Astrocyte of the spinal cord (primary cell): ENCODE results near the gene SREK1.
"Not testable (repeated sequence)": the region's sequence is repeated elsewhere in the genome, so short reads cannot be mapped to it uniquely, and the experiment has no call there.

Source experiments
- DNase-seq: peaks from one replicate; pipeline ENCODE4 v3.0.0; 2011; ENCODE audit warnings: low read depth, low spot score
- H3K4me3 ChIP-seq: 2 replicates; pipeline ENCODE4 v1.5.1; 2011; ENCODE audit warnings: low read depth, mild to moderate bottlenecking, low read length, moderate library complexity
- in situ Hi-C: cut with HindIII; loops from 2 replicates; pipeline ENCODE4 v1.10.0; 2017; ENCODE audit warnings: low sequenced_read_pairs
- TF ChIP-seq, protein P1 (sequence below): IDR thresholded peaks from 2 replicates; pipeline ENCODE4 v1.5.1; 2012; ENCODE audit warnings: low read depth, mild to moderate bottlenecking, low read length, inconsistent platforms

SREK1 gene

GRCh38 chr5:66130493-66130892 lies 13.6 kb upstream of the SREK1 start:
- no peak overlapping the region for H3K4me3 ChIP-seq
- in situ Hi-C loops: no loop called here
- TF ChIP-seq, protein P1, sequence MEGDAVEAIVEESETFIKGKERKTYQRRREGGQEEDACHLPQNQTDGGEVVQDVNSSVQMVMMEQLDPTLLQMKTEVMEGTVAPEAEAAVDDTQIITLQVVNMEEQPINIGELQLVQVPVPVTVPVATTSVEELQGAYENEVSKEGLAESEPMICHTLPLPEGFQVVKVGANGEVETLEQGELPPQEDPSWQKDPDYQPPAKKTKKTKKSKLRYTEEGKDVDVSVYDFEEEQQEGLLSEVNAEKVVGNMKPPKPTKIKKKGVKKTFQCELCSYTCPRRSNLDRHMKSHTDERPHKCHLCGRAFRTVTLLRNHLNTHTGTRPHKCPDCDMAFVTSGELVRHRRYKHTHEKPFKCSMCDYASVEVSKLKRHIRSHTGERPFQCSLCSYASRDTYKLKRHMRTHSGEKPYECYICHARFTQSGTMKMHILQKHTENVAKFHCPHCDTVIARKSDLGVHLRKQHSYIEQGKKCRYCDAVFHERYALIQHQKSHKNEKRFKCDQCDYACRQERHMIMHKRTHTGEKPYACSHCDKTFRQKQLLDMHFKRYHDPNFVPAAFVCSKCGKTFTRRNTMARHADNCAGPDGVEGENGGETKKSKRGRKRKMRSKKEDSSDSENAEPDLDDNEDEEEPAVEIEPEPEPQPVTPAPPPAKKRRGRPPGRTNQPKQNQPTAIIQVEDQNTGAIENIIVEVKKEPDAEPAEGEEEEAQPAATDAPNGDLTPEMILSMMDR: no peak
- DNase-seq: no peak

GRCh38 chr5:66134407-66134861 lies 9.7 kb upstream of the SREK1 start:
- DNase-seq: no peak
- TF ChIP-seq, protein P1: no peak
- no peak overlapping the region for H3K4me3 ChIP-seq
- in situ Hi-C loops: no loop called here

DNA sequence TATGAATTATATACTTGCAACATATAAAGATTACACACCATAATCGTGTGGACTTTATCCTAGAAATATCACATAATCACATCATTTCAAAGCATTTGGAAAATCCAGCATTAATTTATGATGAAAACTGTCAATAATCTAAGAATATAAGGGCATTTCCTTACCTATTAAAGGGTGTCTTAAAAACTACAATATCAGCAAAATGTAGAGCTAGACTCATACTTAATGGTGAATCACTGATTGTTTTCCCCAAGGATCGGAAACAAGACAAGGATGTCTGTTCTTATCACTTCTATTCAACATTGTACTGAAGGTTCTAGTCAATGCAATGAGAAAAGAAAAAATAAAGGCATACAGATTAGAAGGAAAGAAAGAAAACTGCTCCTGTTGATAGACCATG lies 8.0 kb upstream of the SREK1 start:
- DNase-seq: no peak
- in situ Hi-C loops: no loop called here
- TF ChIP-seq, protein P1: no peak

DNA sequence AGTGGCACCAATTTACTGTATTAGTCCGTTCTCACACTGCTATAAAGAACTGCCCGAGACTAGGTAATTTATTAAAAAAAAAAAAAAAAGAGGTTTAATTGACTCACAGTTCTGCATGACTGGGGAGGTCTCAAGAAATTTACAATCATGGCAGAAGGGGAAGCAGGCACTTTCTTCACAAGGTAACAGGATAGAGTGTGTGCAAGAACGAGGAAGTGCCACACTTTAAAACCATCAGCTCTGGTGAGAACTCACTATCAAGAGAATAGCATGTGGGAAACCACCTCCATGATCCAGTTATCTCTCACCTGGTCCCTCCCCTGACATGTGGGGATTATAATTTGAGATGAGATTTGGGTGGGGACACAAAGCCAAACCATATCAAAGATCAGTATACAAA lies 7.2 kb upstream of the SREK1 start:
- in situ Hi-C loops, H3K4me3 ChIP-seq, DNase-seq: not testable (repeated sequence)

More for the DNA sequence above, 8.0 kb upstream of the SREK1 start:
- H3K4me3 ChIP-seq: no peak overlapping the region

- no peak for DNase-seq
- in situ Hi-C loops: no loop called here
- no peak overlapping the region for H3K4me3 ChIP-seq
- TF ChIP-seq, protein P1: no peak
Observed at GRCh38 chr5:66138637-66139317, 5.3 kb upstream of the SREK1 start.

DNA sequence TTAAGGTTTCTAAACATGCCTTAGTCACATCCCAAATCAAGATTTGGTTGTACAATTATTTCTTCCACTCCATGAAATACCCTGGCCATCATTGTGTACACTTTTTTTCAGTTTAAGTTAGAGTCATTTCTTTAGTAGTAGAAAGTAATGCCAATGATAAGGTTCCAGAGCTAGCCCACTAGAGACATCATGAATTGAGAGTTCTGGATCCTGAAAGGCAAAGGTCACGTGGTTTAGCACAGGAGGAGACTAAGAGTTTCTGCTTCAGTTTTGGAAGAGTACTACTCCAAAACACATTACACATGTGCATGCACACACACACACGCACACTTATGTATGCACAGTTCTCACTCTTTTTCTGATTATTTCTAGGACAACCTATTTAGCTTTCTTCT lies 4.8 kb upstream of the SREK1 start:
- in situ Hi-C loops: no loop called here
- DNase-seq: no peak
- H3K4me3 ChIP-seq: no peak overlapping the region
- TF ChIP-seq, protein P1: no peak

- in situ Hi-C loops: no loop called here
- no peak for DNase-seq
- no peak overlapping the region for H3K4me3 ChIP-seq
- TF ChIP-seq, protein P1: no peak
Observed at GRCh38 chr5:66142417-66142816, 1.7 kb upstream of the SREK1 start.
